Trophoblast cell (in vitro differentiated cells and primary cell): Measurements from ENCODE around the gene HCN4.

Experiments used
- DNase-seq, 2 donors: peaks; one replicate each; pipeline ENCODE4 v3.0.0-alpha.2; 2016
- H2AFZ ChIP-seq: 2 replicates; pipeline ENCODE4 v1.6.1; 2013; ENCODE audit warnings: low read length, moderate library complexity, mild to moderate bottlenecking; ENCODE audit not compliant: insufficient read depth, poor library complexity
- H2AK5ac ChIP-seq: 2 replicates; pipeline ENCODE4 v1.6.1; 2013; ENCODE audit warnings: mild to moderate bottlenecking, low read length
- H2BK120ac ChIP-seq: 2 replicates; pipeline ENCODE4 v1.6.1; 2013; ENCODE audit warnings: low read length, mild to moderate bottlenecking, moderate library complexity; ENCODE audit not compliant: insufficient read depth, poor library complexity
- H2BK12ac ChIP-seq: 2 replicates; pipeline ENCODE4 v1.6.1; 2013; ENCODE audit warnings: mild to moderate bottlenecking, low read length, moderate library complexity
- H2BK5ac ChIP-seq: 2 replicates; pipeline ENCODE4 v1.6.1; 2013; ENCODE audit warnings: low read length, low read depth, moderate library complexity, mild to moderate bottlenecking; ENCODE audit not compliant: poor library complexity
- H3K14ac ChIP-seq: 2 replicates; pipeline ENCODE4 v1.6.1; 2013; ENCODE audit warnings: mild to moderate bottlenecking, low read length
- H3K18ac ChIP-seq: 2 replicates; pipeline ENCODE4 v1.6.1; 2013; ENCODE audit warnings: mild to moderate bottlenecking, low read length
- H3K23ac ChIP-seq: 2 replicates; pipeline ENCODE4 v1.6.1; 2013; ENCODE audit warnings: low read length
- H3K27ac ChIP-seq: 2 replicates; pipeline ENCODE4 v1.5.1; 2013; ENCODE audit warnings: low read depth, mild to moderate bottlenecking, inconsistent platforms, low read length, moderate library complexity
- H3K27me3 ChIP-seq: 2 replicates; pipeline ENCODE4 v1.6.1; 2013; ENCODE audit warnings: inconsistent platforms, mild to moderate bottlenecking, low read length, moderate library complexity; ENCODE audit not compliant: insufficient read depth
- H3K36me3 ChIP-seq, 2 experiments: 1 replicate in 1 of 2; 2 replicates in 1 of 2; pipeline ENCODE4 v1.6.1; 2013; ENCODE audit warnings: low read length in 2 of 2, mild to moderate bottlenecking in 2 of 2, moderate library complexity in 1 of 2; ENCODE audit not compliant: insufficient read depth in 2 of 2, control insufficient read depth in 1 of 2
- H3K4ac ChIP-seq: 2 replicates; pipeline ENCODE4 v1.6.1; 2013; ENCODE audit warnings: low read depth, mild to moderate bottlenecking, low read length, moderate library complexity
- H3K4me1 ChIP-seq, 2 experiments: 1 replicate in 1 of 2; 2 replicates in 1 of 2; pipeline ENCODE4 v1.6.1; 2013; ENCODE audit warnings: low read length in 2 of 2, mild to moderate bottlenecking in 2 of 2, moderate library complexity in 1 of 2; ENCODE audit not compliant: insufficient read depth in 2 of 2, control insufficient read depth in 1 of 2
- H3K4me2 ChIP-seq: 2 replicates; pipeline ENCODE4 v1.6.1; 2013; ENCODE audit warnings: inconsistent platforms, mild to moderate bottlenecking, low read length, moderate library complexity
- H3K4me3 ChIP-seq: 2 replicates; pipeline ENCODE4 v1.5.1; 2013; ENCODE audit warnings: mild to moderate bottlenecking, low read depth, low read length, inconsistent platforms
- H3K79me1 ChIP-seq: one replicate; pipeline ENCODE4 v1.6.1; 2013; ENCODE audit warnings: low read length
- H3K79me2 ChIP-seq: 2 replicates; pipeline ENCODE4 v1.6.1; 2013; ENCODE audit warnings: low read length, mild to moderate bottlenecking; ENCODE audit not compliant: control insufficient read depth, insufficient read depth, poor library complexity
- H3K9ac ChIP-seq: 2 replicates; pipeline ENCODE4 v1.6.1; 2013; ENCODE audit warnings: mild to moderate bottlenecking, low read length
- H3K9me3 ChIP-seq: 2 replicates; pipeline ENCODE4 v1.6.1; 2013; ENCODE audit warnings: low read depth, mild to moderate bottlenecking, control low read depth, inconsistent platforms, low read length; ENCODE audit not compliant: insufficient read depth
- H4K12ac ChIP-seq: 2 replicates; pipeline ENCODE4 v1.6.1; 2013; ENCODE audit warnings: low read depth, mild to moderate bottlenecking, low read length, moderate library complexity
- H4K8ac ChIP-seq: 2 replicates; pipeline ENCODE4 v1.6.1; 2013; ENCODE audit warnings: low read depth, mild to moderate bottlenecking, low read length, moderate library complexity
- H4K91ac ChIP-seq: one replicate; pipeline ENCODE4 v1.6.1; 2013; ENCODE audit warnings: low read depth, mild to moderate bottlenecking, low read length, moderate library complexity
- WGBS: extraction: QIAGEN DNeasy Blood & Tissue Kit; methylation state at CpG from one replicate; pipeline ENCODE4 v1.1.7; 2013; ENCODE audit warnings: missing lambda C conversion rate; ENCODE audit not compliant: insufficient read length, insufficient coverage; ENCODE audit errors: extremely low coverage; 5-methylcytosine and 5-hydroxymethylcytosine counted together

HCN4 gene

DNA sequence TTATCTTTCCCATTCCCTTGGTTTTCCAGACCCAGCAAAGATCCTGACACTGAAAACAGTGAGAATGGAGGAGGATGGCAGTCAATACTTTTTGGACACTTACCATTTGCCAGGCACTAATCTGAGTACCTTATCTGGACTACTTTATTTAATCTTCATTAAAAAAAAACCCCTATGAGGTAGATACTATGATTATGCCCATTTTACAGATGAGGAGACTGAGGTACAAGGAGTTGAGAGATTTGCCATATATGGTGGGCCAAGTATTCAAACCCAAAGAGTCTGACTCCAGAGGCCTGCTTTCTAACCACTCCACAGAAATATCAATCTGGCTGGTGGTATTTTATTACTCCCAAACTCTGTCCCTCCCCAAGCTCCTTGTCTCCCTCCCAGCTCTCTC is 19.6 kb downstream of the HCN4 start:
- Histone ChIP-seq H3K4me3 (no peak overlapping the region), H2AK5ac (no peak overlapping the region), H4K12ac (no peak overlapping the region), H4K8ac (no peak overlapping the region), H3K4ac (no peak overlapping the region), H3K9me3 (no peaks in the 10 kb centered on the region), H3K14ac (no peak overlapping the region), H3K36me3 (no peaks in the 10 kb centered on the region), H2BK12ac (no peak overlapping the region), H2AFZ (no peak overlapping the region), H3K18ac (no peak overlapping the region), H3K4me1 (peaks cover 7 to 9% of the 10 kb centered on the region in 2 experiments), H3K4me2 (no peak overlapping the region), H3K27me3 (no peaks in the 10 kb centered on the region), H3K23ac (no peak overlapping the region), H3K79me1 (no peaks in the 10 kb centered on the region), H3K79me2 (no peaks in the 10 kb centered on the region), H2BK120ac (no peak overlapping the region), H4K91ac (no peak overlapping the region), H3K9ac (no peak overlapping the region), H3K27ac (no peak overlapping the region), H2BK5ac (no peak overlapping the region)
- DNase-seq, result no peak

DNA sequence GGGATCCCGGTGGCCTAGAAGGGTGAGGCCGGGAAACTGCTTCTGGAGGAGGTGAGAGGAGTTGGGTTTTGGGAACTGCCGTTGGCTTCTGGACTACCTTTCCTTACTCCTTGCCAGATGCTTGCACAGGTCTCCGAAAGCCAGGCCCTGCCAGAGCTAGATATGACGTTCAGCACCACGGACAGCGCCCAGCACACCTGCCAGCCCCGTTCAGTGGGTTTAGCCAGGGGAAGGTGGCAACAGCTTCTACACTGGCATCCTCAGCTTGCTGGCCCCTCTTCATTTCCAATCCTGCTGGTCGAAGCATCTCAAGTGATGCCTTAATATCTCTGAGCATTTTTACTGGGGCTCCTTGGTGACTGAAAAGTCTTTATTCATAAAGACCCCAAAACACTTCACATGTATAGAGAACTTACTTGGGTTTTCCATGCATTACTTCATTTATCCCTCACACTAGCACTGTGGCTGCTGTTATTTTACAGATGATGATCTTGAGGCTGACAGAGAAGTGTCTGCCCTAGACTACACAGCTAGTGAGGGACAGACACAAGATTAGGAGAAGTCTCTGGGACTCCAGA is 21.9 kb downstream of the HCN4 start:
- Histone ChIP-seq H2BK5ac (no peak overlapping the region), H2BK12ac (no peak overlapping the region), H2BK120ac (no peak overlapping the region), H3K4ac (no peak overlapping the region), H4K12ac (no peak overlapping the region), H3K9ac (no peak overlapping the region), H3K36me3 (peaks cover 0 to 2% of the 10 kb centered on the region in 2 experiments), H4K8ac (no peak overlapping the region), H3K4me3 (no peak overlapping the region), H3K14ac (no peak overlapping the region), H3K23ac (no peak overlapping the region), H3K9me3 (peaks cover 2% of the 10 kb centered on the region), H4K91ac (no peak overlapping the region), H3K4me2 (no peak overlapping the region), H3K79me2 (no peaks in the 10 kb centered on the region), H3K27me3 (no peaks in the 10 kb centered on the region), H3K18ac (no peak overlapping the region), H2AFZ (no peak overlapping the region), H3K27ac (no peak overlapping the region), H2AK5ac (no peak overlapping the region), H3K4me1 (peaks cover 16% of the 10 kb centered on the region in 2 experiments), H3K79me1 (peaks cover 7% of the 10 kb centered on the region)
- DNase-seq, result peak; percentile 43 to 81
- WGBS, result no CpG with 5 or more reads among the region's 9 CpGs

DNA sequence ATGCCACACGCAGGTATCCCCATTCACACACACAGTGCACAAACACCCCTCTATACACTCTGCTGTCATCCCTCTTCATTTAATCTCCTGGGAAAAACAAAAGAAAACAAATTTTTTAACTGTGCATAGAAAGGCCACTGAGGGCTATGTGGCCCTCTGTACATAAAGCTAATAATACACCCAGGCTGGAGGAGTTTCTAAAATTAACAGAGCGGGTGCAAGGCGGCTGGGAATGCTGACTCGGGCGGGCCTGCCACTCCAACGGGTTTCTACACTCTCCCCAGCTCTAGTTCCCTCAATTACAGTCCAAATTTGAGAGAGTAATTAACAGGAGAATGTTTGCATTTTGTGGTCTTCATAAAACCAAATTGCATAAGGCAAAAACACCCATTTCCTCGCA is 23.1 kb downstream of the HCN4 start:
- no peak overlapping the region for H4K8ac ChIP-seq
- H2BK120ac ChIP-seq, result no peak overlapping the region
- H2AK5ac ChIP-seq, result no peak overlapping the region
- no peaks in the 10 kb centered on the region for H3K79me2 ChIP-seq
- no peak overlapping the region for H3K23ac ChIP-seq
- no peak overlapping the region for H2AFZ ChIP-seq
- H3K14ac ChIP-seq, result no peak overlapping the region
- no peak overlapping the region for H4K91ac ChIP-seq
- DNase-seq, result no peak
- H2BK5ac ChIP-seq, result no peak overlapping the region
- H4K12ac ChIP-seq, result no peak overlapping the region
- H3K27me3 ChIP-seq, result no peaks in the 10 kb centered on the region
- no peak overlapping the region for H3K9ac ChIP-seq
- H3K4me2 ChIP-seq, result no peak overlapping the region
- peaks cover 7% of the 10 kb centered on the region for H3K79me1 ChIP-seq
- H3K4me3 ChIP-seq, result no peak overlapping the region
- H3K4ac ChIP-seq, result no peak overlapping the region
- H3K18ac ChIP-seq, result no peak overlapping the region
- WGBS, result no CpG with 5 or more reads among the region's 7 CpGs
- peaks cover 16% of the 10 kb centered on the region in 2 experiments for H3K4me1 ChIP-seq
- H3K27ac ChIP-seq, result no peak overlapping the region
- H2BK12ac ChIP-seq, result no peak overlapping the region
- peaks cover 2% of the 10 kb centered on the region for H3K9me3 ChIP-seq
- H3K36me3 ChIP-seq, result peaks cover 0 to 2% of the 10 kb centered on the region in 2 experiments

- peak in 1 of 2 donors; percentile 3 for DNase-seq
- Histone ChIP-seq H3K9ac (no peak overlapping the region), H2BK120ac (no peak overlapping the region), H2AFZ (no peak overlapping the region), H3K23ac (no peak overlapping the region), H3K18ac (no peak overlapping the region), H2BK12ac (no peak overlapping the region), H3K14ac (no peak overlapping the region), H3K4me3 (no peak overlapping the region), H2BK5ac (no peak overlapping the region), H3K4me1 (peaks cover 16% of the 10 kb centered on the region in 2 experiments), H3K27ac (peak overlapping the region; percentile 18), H3K79me1 (peaks cover 7% of the 10 kb centered on the region), H4K91ac (peak overlapping the region; percentile 45), H4K12ac (no peak overlapping the region), H3K36me3 (peaks cover 2% of the 10 kb centered on the region in 2 experiments), H2AK5ac (no peak overlapping the region), H3K4ac (no peak overlapping the region), H3K27me3 (no peaks in the 10 kb centered on the region), H3K79me2 (no peaks in the 10 kb centered on the region), H3K9me3 (peaks cover 2% of the 10 kb centered on the region), H3K4me2 (peak overlapping the region; percentile 8), H4K8ac (no peak overlapping the region)
- WGBS, result no CpG with 5 or more reads among the region's 3 CpGs
Measured at GRCh38 chr15:73344056-73344455, 24.7 kb downstream of the HCN4 start.
